ENCODE measurements around the gene SMAD6.

The SMAD6 gene

GRCh38 chr15:66720206-66721010, 18.4 kb downstream of the SMAD6 start:
- DNase-seq (ENCODE audit: low read depth) = no peak
- no peak overlapping the region for H3K4me3 ChIP-seq (ENCODE audit: low read depth, low read length)

GRCh38 chr15:66721020-66721419, 19.0 kb downstream of the SMAD6 start:
- TF ChIP-seq MAX (IDR thresholded peaks at IDR 0.05; ENCODE audit: low read depth, low read length) = no peak
- no peak for TF ChIP-seq MYC (IDR thresholded peaks at IDR 0.05; ENCODE audit: low read depth, low read length)
- no peak for TF ChIP-seq CTCF (IDR thresholded peaks at IDR 0.05; ENCODE audit: low read depth, low read length)
- no peak for TF ChIP-seq POLR2A (IDR thresholded peaks at IDR 0.05; ENCODE audit: extremely low read depth, insufficient read length)
- H3K4me3 ChIP-seq (ENCODE audit: low read depth, low read length) = no peak overlapping the region
- no peak for DNase-seq (ENCODE audit: low read depth)

More at GRCh38 chr15:66720206-66721010, 18.4 kb downstream of the SMAD6 start:
- TF ChIP-seq MAX (IDR thresholded peaks at IDR 0.05; ENCODE audit: low read depth, low read length) (no peak), MYC (IDR thresholded peaks at IDR 0.05; ENCODE audit: low read depth, low read length) (no peak), POLR2A (IDR thresholded peaks at IDR 0.05; ENCODE audit: extremely low read depth, insufficient read length) (no peak), CTCF (IDR thresholded peaks at IDR 0.05; ENCODE audit: low read depth, low read length) (no peak)

GRCh38 chr15:66721501-66721937, 19.5 kb downstream of the SMAD6 start:
- TF ChIP-seq CTCF (IDR thresholded peaks at IDR 0.05; ENCODE audit: low read depth, low read length) (no peak), MAX (IDR thresholded peaks at IDR 0.05; ENCODE audit: low read depth, low read length) (no peak), POLR2A (IDR thresholded peaks at IDR 0.05; ENCODE audit: extremely low read depth, insufficient read length) (no peak), MYC (IDR thresholded peaks at IDR 0.05; ENCODE audit: low read depth, low read length) (no peak)
- DNase-seq (ENCODE audit: low read depth) = no peak

GRCh38 chr15:66721954-66722353, 19.9 kb downstream of the SMAD6 start:
- no peak for DNase-seq (ENCODE audit: low read depth)

More at GRCh38 chr15:66721501-66721937, 19.5 kb downstream of the SMAD6 start:
- no peak overlapping the region for H3K4me3 ChIP-seq (ENCODE audit: low read depth, low read length)

More at GRCh38 chr15:66721954-66722353, 19.9 kb downstream of the SMAD6 start:
- no peak for TF ChIP-seq MYC (IDR thresholded peaks at IDR 0.05; ENCODE audit: low read depth, low read length)
- no peak for TF ChIP-seq CTCF (IDR thresholded peaks at IDR 0.05; ENCODE audit: low read depth, low read length)
- TF ChIP-seq POLR2A (IDR thresholded peaks at IDR 0.05; ENCODE audit: extremely low read depth, insufficient read length) = no peak
- no peak for TF ChIP-seq MAX (IDR thresholded peaks at IDR 0.05; ENCODE audit: low read depth, low read length)
- no peak overlapping the region for H3K4me3 ChIP-seq (ENCODE audit: low read depth, low read length)
